Stimulated activated CD8-positive, alpha-beta memory T cell treated with anti-CD3 and anti-CD28 coated beads, Interleukin-7, amount 100 ng/mL, for 4 hours (primary cell): ENCODE measurements around the gene PGM2.
"Not testable (repeated sequence)": the region's sequence is repeated elsewhere in the genome, so short reads cannot be mapped to it uniquely, and the experiment has no call there.

Source experiments
- DNase-seq, 2 donors: peaks; one replicate each; pipeline ENCODE4 v3.0.0-alpha.2; 2020; ENCODE audit warnings: low read depth in 2 of 2

PGM2 gene

GRCh38 chr4:37826295-37827029 lies at the start of gene PGM2:
Gene PGM2, plus strand, starts transcription at chr4:37826686. Its CDS starts 47 bp downstream, at chr4:37826733.
- peak; percentile 83 to 91 for DNase-seq

GRCh38 chr4:37779896-37780295 lies 46.6 kb upstream of the PGM2 start:
- DNase-seq = no peak

- peak in 1 of 2 donors; percentile 23 for DNase-seq
Measured at GRCh38 chr4:37780444-37781130, 45.9 kb upstream of the PGM2 start.

- no peak for DNase-seq
Measured at GRCh38 chr4:37781131-37781455, 45.4 kb upstream of the PGM2 start.

GRCh38 chr4:37786267-37786666 lies 40.2 kb upstream of the PGM2 start:
- not testable (repeated sequence) for DNase-seq

GRCh38 chr4:37787883-37788460 lies 38.5 kb upstream of the PGM2 start:
- not testable (repeated sequence) for DNase-seq

- no peak for DNase-seq
Measured at GRCh38 chr4:37788819-37789218, 37.7 kb upstream of the PGM2 start.

GRCh38 chr4:37792241-37792640 lies 34.2 kb upstream of the PGM2 start:
- no peak for DNase-seq

- no peak for DNase-seq
Measured at GRCh38 chr4:37793562-37793961, 32.9 kb upstream of the PGM2 start.

GRCh38 chr4:37794056-37794455 lies 32.4 kb upstream of the PGM2 start:
- DNase-seq = no peak

GRCh38 chr4:37795581-37796195 lies 30.8 kb upstream of the PGM2 start:
- no peak for DNase-seq

GRCh38 chr4:37797374-37797773 lies 29.1 kb upstream of the PGM2 start:
- no peak for DNase-seq

- no peak for DNase-seq
Measured at GRCh38 chr4:37797923-37798322, 28.6 kb upstream of the PGM2 start.

- no peak for DNase-seq
Measured at GRCh38 chr4:37798616-37799015, 27.9 kb upstream of the PGM2 start.

- DNase-seq = no peak
Measured at GRCh38 chr4:37799941-37800554, 26.4 kb upstream of the PGM2 start.

GRCh38 chr4:37802068-37802666 lies 24.3 kb upstream of the PGM2 start:
- DNase-seq = no peak

- DNase-seq = no peak
Measured at GRCh38 chr4:37803348-37803973, 23.0 kb upstream of the PGM2 start.

GRCh38 chr4:37805091-37805490 lies 21.4 kb upstream of the PGM2 start:
- DNase-seq = no peak

- DNase-seq = no peak
Measured at GRCh38 chr4:37812713-37813112, 13.8 kb upstream of the PGM2 start.

GRCh38 chr4:37815591-37815990 lies 10.9 kb upstream of the PGM2 start:
- no peak for DNase-seq

- no peak for DNase-seq
Measured at GRCh38 chr4:37816006-37816405, 10.5 kb upstream of the PGM2 start.
